ENCODE results near the gene RAB9B.

RAB9B gene

DNA sequence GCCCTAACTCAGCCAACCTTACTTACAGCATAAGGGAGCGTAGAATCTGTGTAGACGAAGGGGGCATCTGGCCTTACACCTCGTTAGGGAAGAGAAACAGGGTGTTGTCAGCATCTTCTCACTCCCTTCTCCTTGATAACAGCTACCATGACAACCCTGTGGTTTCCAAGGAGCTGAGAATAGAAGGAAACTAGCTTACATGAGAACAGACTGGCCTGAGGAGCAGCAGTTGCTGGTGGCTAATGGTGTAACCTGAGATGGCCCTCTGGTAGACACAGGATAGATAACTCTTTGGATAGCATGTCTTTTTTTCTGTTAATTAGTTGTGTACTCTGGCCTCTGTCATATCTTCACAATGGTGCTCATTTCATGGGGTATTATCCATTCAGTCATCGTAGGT lies 40.8 kb downstream of the RAB9B start:
- CTCF ChIA-PET, result no interaction called here
- H3K4me3 ChIP-seq (ENCODE audit: low read depth, low read length), result no peak overlapping the region
- TF ChIP-seq, protein P1, sequence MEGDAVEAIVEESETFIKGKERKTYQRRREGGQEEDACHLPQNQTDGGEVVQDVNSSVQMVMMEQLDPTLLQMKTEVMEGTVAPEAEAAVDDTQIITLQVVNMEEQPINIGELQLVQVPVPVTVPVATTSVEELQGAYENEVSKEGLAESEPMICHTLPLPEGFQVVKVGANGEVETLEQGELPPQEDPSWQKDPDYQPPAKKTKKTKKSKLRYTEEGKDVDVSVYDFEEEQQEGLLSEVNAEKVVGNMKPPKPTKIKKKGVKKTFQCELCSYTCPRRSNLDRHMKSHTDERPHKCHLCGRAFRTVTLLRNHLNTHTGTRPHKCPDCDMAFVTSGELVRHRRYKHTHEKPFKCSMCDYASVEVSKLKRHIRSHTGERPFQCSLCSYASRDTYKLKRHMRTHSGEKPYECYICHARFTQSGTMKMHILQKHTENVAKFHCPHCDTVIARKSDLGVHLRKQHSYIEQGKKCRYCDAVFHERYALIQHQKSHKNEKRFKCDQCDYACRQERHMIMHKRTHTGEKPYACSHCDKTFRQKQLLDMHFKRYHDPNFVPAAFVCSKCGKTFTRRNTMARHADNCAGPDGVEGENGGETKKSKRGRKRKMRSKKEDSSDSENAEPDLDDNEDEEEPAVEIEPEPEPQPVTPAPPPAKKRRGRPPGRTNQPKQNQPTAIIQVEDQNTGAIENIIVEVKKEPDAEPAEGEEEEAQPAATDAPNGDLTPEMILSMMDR (IDR thresholded peaks at IDR 0.05; ENCODE audit: insufficient read depth, low read length, missing control alignments), result no peak
- POLR2A ChIA-PET, result no interaction called here
- DNase-seq (ENCODE audit: low read depth, low spot score), result no peak

- CTCF ChIA-PET, result no interaction called here
These were observed 43.1 kb downstream of the RAB9B start for GRCh38 chrX:103789004-103789403.

DNA sequence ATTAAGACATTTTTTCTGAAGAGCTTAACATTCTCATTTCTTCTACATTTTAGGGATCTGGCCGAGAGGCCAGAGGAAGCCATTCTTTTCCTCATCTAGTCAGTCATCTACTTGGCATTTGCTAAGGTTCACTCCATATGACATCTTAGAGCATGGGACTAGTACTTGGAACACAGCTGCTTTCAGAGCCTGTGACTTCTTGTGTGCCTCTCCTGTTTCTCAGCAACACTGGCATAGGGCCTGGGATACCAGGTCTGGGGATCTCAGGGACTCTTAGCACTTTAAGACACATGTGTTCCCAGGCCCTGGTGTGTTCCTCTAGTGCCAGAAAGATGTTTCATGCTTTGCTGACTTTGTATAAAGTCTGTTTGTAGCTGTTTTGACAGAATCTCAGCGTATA lies 48.1 kb downstream of the RAB9B start:
- ChIA-PET CTCF (interaction anchor here (1.7 to 3.2 kb wide), 2 partner anchors 9 kb away, joined by 4 to 17 read pairs; no protein-coding TSS in a partner anchor), POLR2A (no interaction called here)
- H3K4me3 ChIP-seq (ENCODE audit: low read depth, low read length), result no peak overlapping the region
- TF ChIP-seq, protein P1 (IDR thresholded peaks at IDR 0.05; ENCODE audit: insufficient read depth, low read length, missing control alignments), result no peak
- DNase-seq (ENCODE audit: low read depth, low spot score), result no peak

More at GRCh38 chrX:103789004-103789403, 43.1 kb downstream of the RAB9B start:
- TF ChIP-seq, protein P1 (IDR thresholded peaks at IDR 0.05; ENCODE audit: insufficient read depth, low read length, missing control alignments), result no peak
- POLR2A ChIA-PET, result no interaction called here
- H3K4me3 ChIP-seq (ENCODE audit: low read depth, low read length), result no peak overlapping the region
- DNase-seq (ENCODE audit: low read depth, low spot score), result no peak

DNA sequence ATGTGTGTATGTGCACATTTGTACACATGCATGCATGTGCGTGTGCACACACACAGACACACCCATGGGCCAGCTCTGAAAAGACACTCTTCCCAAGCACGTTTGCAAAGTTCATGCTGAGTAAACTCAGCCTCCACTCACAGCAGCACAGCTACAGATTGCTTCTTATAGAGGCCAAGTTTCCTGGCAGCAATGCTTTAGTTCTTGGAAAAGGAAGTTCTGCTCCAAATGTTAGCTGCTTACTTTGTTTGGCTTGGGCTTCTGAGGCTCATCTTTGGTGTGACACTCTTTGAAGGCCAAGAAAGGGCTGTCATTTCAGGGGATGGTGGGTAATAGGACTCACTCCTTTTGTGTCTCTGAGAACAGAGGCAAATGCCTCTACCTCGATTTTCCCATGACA lies 48.9 kb downstream of the RAB9B start:
- TF ChIP-seq, protein P1 (IDR thresholded peaks at IDR 0.05; ENCODE audit: insufficient read depth, low read length, missing control alignments), result no peak
- H3K4me3 ChIP-seq (ENCODE audit: low read depth, low read length), result no peak overlapping the region
- ChIA-PET CTCF (interaction anchor here (1.7 to 3.2 kb wide), 3 partner anchors 9 to 73 kb away, joined by 4 to 17 read pairs (median 6); partner anchors contain the start of gene TMEM31), POLR2A (no interaction called here)
- no peak for DNase-seq (ENCODE audit: low read depth, low spot score)

GRCh38 chrX:103782640-103783039 lies 49.4 kb downstream of the RAB9B start:
- ChIA-PET CTCF (interaction anchor here (1.7 to 3.2 kb wide), 3 partner anchors 8 to 72 kb away, joined by 4 to 17 read pairs (median 6); partner anchors contain the start of gene TMEM31), POLR2A (no interaction called here)
- no peak overlapping the region for H3K4me3 ChIP-seq (ENCODE audit: low read depth, low read length)
- TF ChIP-seq, protein P1 (IDR thresholded peaks at IDR 0.05; ENCODE audit: insufficient read depth, low read length, missing control alignments), result no peak
- no peak for DNase-seq (ENCODE audit: low read depth, low spot score)

- CTCF ChIA-PET, result interaction anchor here (0.8 to 1.9 kb wide), 2 partner anchors 8 to 71 kb away, joined by 4 to 6 read pairs; partner anchors contain the start of gene TMEM31
- POLR2A ChIA-PET, result no interaction called here
- no peak for DNase-seq (ENCODE audit: low read depth, low spot score)
- H3K4me3 ChIP-seq (ENCODE audit: low read depth, low read length), result no peak overlapping the region
- TF ChIP-seq, protein P1 (IDR thresholded peaks at IDR 0.05; ENCODE audit: insufficient read depth, low read length, missing control alignments), result no peak
These were observed 50.4 kb downstream of the RAB9B start for GRCh38 chrX:103781706-103782105.
